ENCODE data around the gene PIK3C2G.

DNA sequence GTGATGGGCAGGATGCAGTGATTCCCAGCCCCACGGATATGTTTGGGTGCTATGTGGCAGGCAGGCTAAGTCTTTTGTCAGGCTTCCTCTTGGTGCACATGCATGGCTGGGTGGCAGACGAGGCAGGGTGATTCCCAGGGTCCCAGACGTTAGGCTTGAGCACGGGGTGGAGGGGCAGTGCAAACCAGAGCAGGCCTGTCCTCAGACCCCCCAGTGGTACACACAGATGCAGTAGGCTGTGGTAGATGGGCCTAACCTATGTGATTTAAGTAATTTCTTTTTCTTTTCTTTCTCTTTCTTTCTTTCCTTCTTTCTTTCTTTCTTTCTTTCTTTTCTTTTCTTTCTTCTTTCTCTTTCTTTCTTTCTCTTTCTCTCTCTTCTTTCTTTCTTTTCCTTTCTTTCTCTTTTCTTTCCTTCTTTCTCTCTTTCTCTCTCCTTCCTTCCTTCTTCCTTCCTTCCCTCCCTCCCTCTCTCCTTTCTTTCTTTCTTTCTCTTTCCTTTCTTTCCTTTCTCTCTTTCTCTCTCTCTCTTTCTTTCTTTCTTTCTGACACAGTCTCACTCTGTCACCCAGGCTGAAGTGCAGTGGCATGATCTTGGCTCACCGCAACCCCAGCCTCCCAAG lies 41.6 kb downstream of the PIK3C2G start:
- TF ChIP-seq LEF1 (IDR thresholded peaks at IDR 0.05; ENCODE audit: borderline replicate concordance), result no peak
- TF ChIP-seq HDGF (IDR thresholded peaks at IDR 0.05; ENCODE audit: borderline replicate concordance), result no peak
- TF ChIP-seq, protein P1, sequence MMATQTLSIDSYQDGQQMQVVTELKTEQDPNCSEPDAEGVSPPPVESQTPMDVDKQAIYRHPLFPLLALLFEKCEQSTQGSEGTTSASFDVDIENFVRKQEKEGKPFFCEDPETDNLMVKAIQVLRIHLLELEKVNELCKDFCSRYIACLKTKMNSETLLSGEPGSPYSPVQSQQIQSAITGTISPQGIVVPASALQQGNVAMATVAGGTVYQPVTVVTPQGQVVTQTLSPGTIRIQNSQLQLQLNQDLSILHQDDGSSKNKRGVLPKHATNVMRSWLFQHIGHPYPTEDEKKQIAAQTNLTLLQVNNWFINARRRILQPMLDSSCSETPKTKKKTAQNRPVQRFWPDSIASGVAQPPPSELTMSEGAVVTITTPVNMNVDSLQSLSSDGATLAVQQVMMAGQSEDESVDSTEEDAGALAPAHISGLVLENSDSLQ (IDR thresholded peaks at IDR 0.05), result no peak
- no peak for TF ChIP-seq SUZ12 (IDR thresholded peaks at IDR 0.05)
- no peak for TF ChIP-seq FOXA1 (IDR thresholded peaks at IDR 0.05)

Measured in HEK293T (cell line).